B cell (primary cell): ENCODE measurements around the gene YY1AP1. TPM values are rescaled to one million over a fixed set of nuclear protein-coding genes. Genes with fewer than 3 reads are reported as not detected.

ENCODE experiments used
- ATAC-seq: fragments of 200-7000 bp; cut with Tn5 transposase; one replicate; pipeline ENCODE4 v1.10.0; 2021; ENCODE audit warnings: low read depth, mild to moderate bottlenecking, moderate number of reproducible peaks, moderate library complexity
- CTCF ChIA-PET: fragments of 350-600 bp; sonication (Branson Sonifier 250); formaldehyde crosslinking; loops from one replicate; lab custom pipeline; 2021; ENCODE audit warnings: antibody characterized with exemption, inconsistent platforms; lab: Charles Lee
- POLR2A ChIA-PET: fragments of 350-600 bp; sonication (Branson Sonifier 250); formaldehyde crosslinking; loops from one replicate; lab custom pipeline; 2021; ENCODE audit warnings: antibody characterized with exemption; lab: Charles Lee
- DNase-seq: peaks from one replicate; pipeline ENCODE4 v3.0.0; 2013
- H2AFZ ChIP-seq: 2 replicates; pipeline ENCODE4 v1.6.1; 2012; ENCODE audit warnings: mild to moderate bottlenecking, low read depth, low read length; ENCODE audit not compliant: insufficient read depth, poor library complexity, severe bottlenecking
- H3K27ac ChIP-seq, 2 donors: 1 replicate in 1 of 2; 2 replicates in 1 of 2; pipeline ENCODE4 v1.5.1; 2012 to 2013; ENCODE audit warnings: low read length in 2 of 2, mild to moderate bottlenecking in 2 of 2, moderate library complexity in 1 of 2
- H3K27me3 ChIP-seq, 4 experiments: fragments of 200-600 bp in 1 of 4; sonication (generic) in 1 of 4; replicated peaks in 1 of 4; 1 replicate in 2 of 4; 2 replicates in 2 of 4; pipeline versions ENCODE4 v1.6.1 to v1.7.0; 2013 to 2016; ENCODE audit warnings: low read length in 3 of 4, mild to moderate bottlenecking in 2 of 4, mixed read lengths in 1 of 4, moderate library complexity in 1 of 4; ENCODE audit not compliant: insufficient read depth in 4 of 4, control insufficient read depth in 3 of 4; ENCODE audit errors: control extremely low read depth in 1 of 4
- H3K36me3 ChIP-seq, 2 experiments: replicated peaks in 1 of 2; 1 replicate in 1 of 2; 2 replicates in 1 of 2; pipeline versions ENCODE4 v1.6.1 to v1.7.1; 2013; ENCODE audit warnings: low read length in 1 of 2; ENCODE audit not compliant: insufficient read depth in 2 of 2, control insufficient read depth in 1 of 2; ENCODE audit errors: control extremely low read depth in 1 of 2, extremely low read depth in 1 of 2
- H3K4me1 ChIP-seq, 2 donors: fragments of 200-600 bp in 1 of 2; sonication (generic) in 1 of 2; 1 replicate in 1 of 2; 2 replicates in 1 of 2; pipeline versions ENCODE4 v1.5.1 to v1.6.1; 2013 to 2017; ENCODE audit warnings: low read length in 2 of 2; ENCODE audit not compliant: control insufficient read depth in 2 of 2, insufficient read depth in 2 of 2
- H3K4me2 ChIP-seq: replicated peaks from 2 replicates; pipeline ENCODE3; 2012; ENCODE audit warnings: mild to moderate bottlenecking, low read depth, low read length; ENCODE audit not compliant: poor library complexity, severe bottlenecking
- H3K4me3 ChIP-seq, 5 experiments: fragments of 200-600 bp in 1 of 5; sonication (generic) in 1 of 5; 1 replicate in 3 of 5; 2 replicates in 2 of 5; pipeline versions ENCODE4 v1.5.1 to v1.7.0; 2011 to 2016; ENCODE audit warnings: low read length in 4 of 5, mild to moderate bottlenecking in 4 of 5, low read depth in 2 of 5, control low read depth in 1 of 5, moderate library complexity in 1 of 5; ENCODE audit not compliant: insufficient read depth in 1 of 5; ENCODE audit errors: control extremely low read depth in 1 of 5, extremely low read depth in 1 of 5
- H3K79me2 ChIP-seq: fragments of 200-600 bp; sonication (generic); one replicate; pipeline ENCODE4 v1.6.0; 2016; ENCODE audit warnings: low read length; ENCODE audit not compliant: control insufficient read depth, insufficient read depth
- H3K9ac ChIP-seq: fragments of 200-600 bp; sonication (generic); 2 replicates; pipeline ENCODE4 v1.6.1; 2017; ENCODE audit warnings: mild to moderate bottlenecking, low read length, moderate library complexity
- H3K9me3 ChIP-seq, 3 donors: one replicate each; pipeline versions ENCODE4 v1.6.1 to v1.7.1; 2013; ENCODE audit warnings: low read length in 2 of 3; ENCODE audit not compliant: control insufficient read depth in 2 of 3, insufficient read depth in 1 of 3; ENCODE audit errors: control extremely low read depth in 1 of 3
- H4K20me1 ChIP-seq: 2 replicates; pipeline ENCODE4 v1.6.0; 2012; ENCODE audit warnings: mild to moderate bottlenecking, low read length; ENCODE audit not compliant: insufficient read depth, control insufficient read depth, poor library complexity, severe bottlenecking
- H3K27ac Mint-ChIP-seq: one replicate; pipeline ENCODE4 v1.8.0; 2021; ENCODE audit warnings: mixed read lengths
- H3K27me3 Mint-ChIP-seq: one replicate; pipeline ENCODE4 v1.8.0; 2021; ENCODE audit warnings: mixed read lengths
- H3K4me1 Mint-ChIP-seq: one replicate; pipeline ENCODE4 v1.8.0; 2021; ENCODE audit warnings: mixed read lengths
- H3K4me3 Mint-ChIP-seq: one replicate; pipeline ENCODE4 v1.8.0; 2021; ENCODE audit warnings: mixed read lengths
- H3K9me3 Mint-ChIP-seq: one replicate; pipeline ENCODE4 v1.8.0; 2022; ENCODE audit warnings: mixed read lengths; ENCODE audit not compliant: insufficient read depth
- CTCF ChIP-seq: fragments of 200-600 bp; IDR thresholded peaks from one replicate; pipeline ENCODE4 v1.8.0; 2022; ENCODE audit warnings: antibody characterized with exemption, mild to moderate bottlenecking
- EZH2 ChIP-seq: IDR thresholded peaks from 2 replicates; pipeline ENCODE4 v1.6.1; 2012; ENCODE audit warnings: borderline replicate concordance, low read depth, mild to moderate bottlenecking, moderate library complexity, low read length; ENCODE audit not compliant: insufficient read depth, poor library complexity, severe bottlenecking
- WGBS: methylation state at CpG from one replicate; pipeline ENCODE4 v1.1.5; 2013; ENCODE audit warnings: missing lambda C conversion rate; ENCODE audit not compliant: insufficient coverage; 5-methylcytosine and 5-hydroxymethylcytosine counted together
- intact Hi-C: fragments of 100-400 bp; cut with micrococcal nuclease; formaldehyde crosslinking; loops from one replicate; pipeline ENCODE4 v1.10.0; 2022
- polyA plus RNA-seq: library from polyadenylated mRNA; depleted of rRNA; stranded (reverse); fragments of >200 nt; gene quantifications from 2 replicates; pipeline ENCODE4 v1.2.3, GENCODE V29; 2012
- total RNA-seq, 2 donors: library from RNA; stranded (reverse); fragments of 120-200 nt in 1 of 2; gene quantifications; 1 replicate in 1 of 2; 2 replicates in 1 of 2; pipeline versions ENCODE4 v1.2.3 to v1.2.4, GENCODE V29; 2013 to 2022

The YY1AP1 gene
- total and polyA plus RNA-seq, 2 donors (not counting 1 experiment from before 2014, with no cell fraction given): 95.4 to 156 TPM

- Histone ChIP-seq H3K36me3 (no peaks in the 10 kb centered on the region), H3K4me3 (no peak overlapping the region), H3K9ac (no peak overlapping the region), H3K9me3 (peaks cover 0 to 8% (median 6%) of the 10 kb centered on the region in 3 donors), H4K20me1 (no peaks in the 10 kb centered on the region), H2AFZ (no peak overlapping the region), H3K4me2 (no peak overlapping the region), H3K4me1 (no peaks in the 10 kb centered on the region), H3K27ac (no peak overlapping the region), H3K27me3 (no peaks in the 10 kb centered on the region), H3K79me2 (no peaks in the 10 kb centered on the region)
- Mint-ChIP-seq H3K27ac (no peak overlapping the region), H3K4me3 (no peak overlapping the region), H3K27me3 (no peaks in the 10 kb centered on the region), H3K4me1 (peaks cover 4% of the 10 kb centered on the region), H3K9me3 (peaks cover 2% of the 10 kb centered on the region)
- no peak for TF ChIP-seq CTCF
- no peak for TF ChIP-seq EZH2
- CTCF ChIA-PET: interaction anchor here (0.7 kb wide), 1 partner anchor 35 kb away, joined by 6 read pairs; no protein-coding TSS in a partner anchor
- intact Hi-C loops: no loop called here
- DNase-seq (no peak), ATAC-seq (no peak)
- POLR2A ChIA-PET: no interaction called here
Measured at GRCh38 chr1:155649676-155650075, 38.9 kb downstream of the YY1AP1 start.

- Histone ChIP-seq H4K20me1 (no peaks in the 10 kb centered on the region), H3K4me1 (no peaks in the 10 kb centered on the region), H3K9me3 (peaks cover 0 to 8% (median 6%) of the 10 kb centered on the region in 3 donors), H3K36me3 (no peaks in the 10 kb centered on the region), H2AFZ (no peak overlapping the region), H3K4me3 (no peak overlapping the region), H3K27ac (no peak overlapping the region), H3K27me3 (no peaks in the 10 kb centered on the region), H3K79me2 (no peaks in the 10 kb centered on the region), H3K4me2 (no peak overlapping the region), H3K9ac (no peak overlapping the region)
- Mint-ChIP-seq H3K4me1 (peaks cover 4% of the 10 kb centered on the region), H3K27me3 (no peaks in the 10 kb centered on the region), H3K27ac (no peak overlapping the region), H3K9me3 (peaks cover 2% of the 10 kb centered on the region), H3K4me3 (no peak overlapping the region)
- WGBS: 56% methylated on average over 8 of the region's 11 CpGs
- ChIA-PET POLR2A (interaction anchor here (0.7 kb wide), 1 partner anchor 398 kb away, joined by 4 read pairs; no protein-coding TSS in a partner anchor), CTCF (interaction anchor here (0.7 kb wide), 2 partner anchors 37 to 209 kb away, joined by 3 to 6 read pairs; no protein-coding TSS in a partner anchor)
- no peak for DNase-seq
- TF ChIP-seq EZH2 (no peak), CTCF (no peak)
- ATAC-seq: no peak
- intact Hi-C loops: no loop called here
Measured at GRCh38 chr1:155648207-155649147, 40.1 kb downstream of the YY1AP1 start.
